ENCODE measurements around the gene USP21.

GRCh38 chr1:161214369-161214768, 55.1 kb downstream of the USP21 start:
- TF ChIP-seq POLR2A (IDR thresholded peaks at IDR 0.05; ENCODE audit: insufficient read depth in 1 of 2, low read depth in 2 of 2, low read length in 2 of 2) = no peak
- TF ChIP-seq, protein P1, sequence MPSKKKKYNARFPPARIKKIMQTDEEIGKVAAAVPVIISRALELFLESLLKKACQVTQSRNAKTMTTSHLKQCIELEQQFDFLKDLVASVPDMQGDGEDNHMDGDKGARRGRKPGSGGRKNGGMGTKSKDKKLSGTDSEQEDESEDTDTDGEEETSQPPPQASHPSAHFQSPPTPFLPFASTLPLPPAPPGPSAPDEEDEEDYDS (CRISPR knock-in tag; IDR thresholded peaks at IDR 0.05) = no peak
- TF ChIP-seq ZBTB42 (CRISPR knock-in tag; IDR thresholded peaks at IDR 0.05) = no peak
- no peak for TF ChIP-seq ZNF232 (CRISPR knock-in tag; IDR thresholded peaks at IDR 0.05; ENCODE audit: borderline replicate concordance)
- no peak for TF ChIP-seq POLR2AphosphoS5 (IDR thresholded peaks at IDR 0.05; ENCODE audit: low read depth, low read length)
- TF ChIP-seq SCMH1 (CRISPR knock-in tag; IDR thresholded peaks at IDR 0.05; ENCODE audit: borderline replicate concordance) = no peak
- TF ChIP-seq ARNTL (CRISPR knock-in tag; IDR thresholded peaks at IDR 0.05) = no peak
- TF ChIP-seq MAZ (IDR thresholded peaks at IDR 0.05; ENCODE audit: borderline replicate concordance, low read depth, low read length) = no peak
- no peak for TF ChIP-seq MAZ (CRISPR knock-in tag; IDR thresholded peaks at IDR 0.05; ENCODE audit: low read depth)
- TF ChIP-seq EP300 (IDR thresholded peaks at IDR 0.05; ENCODE audit: low read depth in 2 of 2, low read length in 2 of 2) = no peak
- no peak for TF ChIP-seq EP300 (CRISPR knock-in tag; IDR thresholded peaks at IDR 0.05; ENCODE audit: borderline replicate concordance)
- TF ChIP-seq IRF9 (CRISPR knock-in tag; IDR thresholded peaks at IDR 0.05; ENCODE audit: borderline replicate concordance) = no peak
- no peak for TF ChIP-seq ZNF543 (CRISPR knock-in tag; IDR thresholded peaks at IDR 0.05)
- TF ChIP-seq PHF8 (CRISPR knock-in tag; IDR thresholded peaks at IDR 0.05) = no peak
- TF ChIP-seq, protein P2, sequence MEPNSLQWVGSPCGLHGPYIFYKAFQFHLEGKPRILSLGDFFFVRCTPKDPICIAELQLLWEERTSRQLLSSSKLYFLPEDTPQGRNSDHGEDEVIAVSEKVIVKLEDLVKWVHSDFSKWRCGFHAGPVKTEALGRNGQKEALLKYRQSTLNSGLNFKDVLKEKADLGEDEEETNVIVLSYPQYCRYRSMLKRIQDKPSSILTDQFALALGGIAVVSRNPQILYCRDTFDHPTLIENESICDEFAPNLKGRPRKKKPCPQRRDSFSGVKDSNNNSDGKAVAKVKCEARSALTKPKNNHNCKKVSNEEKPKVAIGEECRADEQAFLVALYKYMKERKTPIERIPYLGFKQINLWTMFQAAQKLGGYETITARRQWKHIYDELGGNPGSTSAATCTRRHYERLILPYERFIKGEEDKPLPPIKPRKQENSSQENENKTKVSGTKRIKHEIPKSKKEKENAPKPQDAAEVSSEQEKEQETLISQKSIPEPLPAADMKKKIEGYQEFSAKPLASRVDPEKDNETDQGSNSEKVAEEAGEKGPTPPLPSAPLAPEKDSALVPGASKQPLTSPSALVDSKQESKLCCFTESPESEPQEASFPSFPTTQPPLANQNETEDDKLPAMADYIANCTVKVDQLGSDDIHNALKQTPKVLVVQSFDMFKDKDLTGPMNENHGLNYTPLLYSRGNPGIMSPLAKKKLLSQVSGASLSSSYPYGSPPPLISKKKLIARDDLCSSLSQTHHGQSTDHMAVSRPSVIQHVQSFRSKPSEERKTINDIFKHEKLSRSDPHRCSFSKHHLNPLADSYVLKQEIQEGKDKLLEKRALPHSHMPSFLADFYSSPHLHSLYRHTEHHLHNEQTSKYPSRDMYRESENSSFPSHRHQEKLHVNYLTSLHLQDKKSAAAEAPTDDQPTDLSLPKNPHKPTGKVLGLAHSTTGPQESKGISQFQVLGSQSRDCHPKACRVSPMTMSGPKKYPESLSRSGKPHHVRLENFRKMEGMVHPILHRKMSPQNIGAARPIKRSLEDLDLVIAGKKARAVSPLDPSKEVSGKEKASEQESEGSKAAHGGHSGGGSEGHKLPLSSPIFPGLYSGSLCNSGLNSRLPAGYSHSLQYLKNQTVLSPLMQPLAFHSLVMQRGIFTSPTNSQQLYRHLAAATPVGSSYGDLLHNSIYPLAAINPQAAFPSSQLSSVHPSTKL (CRISPR knock-in tag; IDR thresholded peaks at IDR 0.05) = no peak
- no peak for TF ChIP-seq ZNF609 (CRISPR knock-in tag; IDR thresholded peaks at IDR 0.05; ENCODE audit: borderline replicate concordance)
